ENCODE measurements around the gene THBS4.

- TF ChIP-seq, protein P1, sequence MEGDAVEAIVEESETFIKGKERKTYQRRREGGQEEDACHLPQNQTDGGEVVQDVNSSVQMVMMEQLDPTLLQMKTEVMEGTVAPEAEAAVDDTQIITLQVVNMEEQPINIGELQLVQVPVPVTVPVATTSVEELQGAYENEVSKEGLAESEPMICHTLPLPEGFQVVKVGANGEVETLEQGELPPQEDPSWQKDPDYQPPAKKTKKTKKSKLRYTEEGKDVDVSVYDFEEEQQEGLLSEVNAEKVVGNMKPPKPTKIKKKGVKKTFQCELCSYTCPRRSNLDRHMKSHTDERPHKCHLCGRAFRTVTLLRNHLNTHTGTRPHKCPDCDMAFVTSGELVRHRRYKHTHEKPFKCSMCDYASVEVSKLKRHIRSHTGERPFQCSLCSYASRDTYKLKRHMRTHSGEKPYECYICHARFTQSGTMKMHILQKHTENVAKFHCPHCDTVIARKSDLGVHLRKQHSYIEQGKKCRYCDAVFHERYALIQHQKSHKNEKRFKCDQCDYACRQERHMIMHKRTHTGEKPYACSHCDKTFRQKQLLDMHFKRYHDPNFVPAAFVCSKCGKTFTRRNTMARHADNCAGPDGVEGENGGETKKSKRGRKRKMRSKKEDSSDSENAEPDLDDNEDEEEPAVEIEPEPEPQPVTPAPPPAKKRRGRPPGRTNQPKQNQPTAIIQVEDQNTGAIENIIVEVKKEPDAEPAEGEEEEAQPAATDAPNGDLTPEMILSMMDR (IDR thresholded peaks at IDR 0.05; ENCODE audit: insufficient read depth, low read length, poor library complexity, severe bottlenecking), result no peak
- TF ChIP-seq EZH2phosphoT487 (conservative IDR thresholded peaks at IDR 0.05; ENCODE audit: low read length), result no peak
These were observed 8.0 kb downstream of the THBS4 start for GRCh38 chr5:80043187-80043586.
